GM18526 (cell line): ENCODE measurements around the gene ERP27.

ENCODE experiments used
- POLR2A ChIP-seq: IDR thresholded peaks from 3 replicates; pipeline ENCODE4 v1.6.1; 2011; ENCODE audit not compliant: insufficient read length; ENCODE audit errors: extremely low read depth

ERP27 gene

DNA sequence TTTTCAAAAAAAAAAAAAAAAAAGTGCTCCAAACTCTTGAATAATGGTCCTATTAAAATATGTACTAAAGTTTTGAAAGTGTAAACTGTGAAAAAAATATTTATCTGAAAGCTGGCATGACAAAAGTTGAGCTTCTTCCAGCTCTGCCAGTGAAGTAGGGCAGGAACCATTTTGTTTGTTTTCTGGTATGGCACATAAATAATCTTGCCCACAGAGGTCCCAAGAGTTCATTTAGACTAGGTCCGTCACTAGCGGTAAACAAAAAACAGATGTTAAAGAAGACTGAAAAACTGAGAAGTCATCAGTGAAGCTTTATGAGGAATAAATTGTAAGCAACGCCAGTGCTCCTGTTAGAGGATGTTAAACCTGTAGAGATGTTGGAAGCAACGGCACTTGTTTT, 7.0 kb downstream of the ERP27 start:
- TF ChIP-seq POLR2A: no peak

DNA sequence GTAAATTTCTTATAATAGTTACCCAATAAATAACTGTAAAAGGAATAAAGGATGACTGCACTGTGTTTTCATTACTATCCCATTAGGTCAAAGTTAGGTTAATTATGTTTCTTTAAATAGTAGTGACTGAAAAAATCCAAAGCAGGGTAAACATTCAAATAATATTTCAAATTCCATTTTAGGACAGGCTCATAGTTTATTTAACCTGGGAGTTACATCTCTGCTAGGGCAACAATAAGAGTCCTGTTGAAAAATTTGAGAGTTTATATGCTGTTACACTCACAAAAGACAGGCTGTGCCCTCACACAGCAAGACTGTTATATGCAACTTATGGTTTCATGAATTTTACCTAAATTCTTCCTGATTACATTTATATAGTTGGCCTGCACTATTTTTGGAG, 8.0 kb downstream of the ERP27 start:
- TF ChIP-seq POLR2A: no peak

DNA sequence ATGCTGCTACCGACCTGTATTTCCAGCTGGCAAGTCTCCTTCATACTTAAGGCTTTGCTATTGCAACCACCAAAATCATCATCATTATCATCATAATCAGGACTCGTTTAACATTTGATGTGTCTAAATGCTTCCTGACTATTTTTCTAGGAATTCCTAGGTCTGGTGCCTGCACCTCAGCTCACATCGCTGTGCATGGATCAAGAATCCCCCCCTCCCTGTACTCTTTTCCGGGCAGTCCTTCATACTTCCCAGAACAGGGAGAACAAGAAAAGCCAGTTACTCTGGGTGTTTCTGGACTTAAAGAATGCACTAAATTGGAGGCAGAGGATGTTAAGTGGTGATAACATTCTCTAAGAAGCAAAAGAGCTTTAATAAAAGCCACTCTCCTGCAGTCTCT, 9.4 kb downstream of the ERP27 start:
- no peak for TF ChIP-seq POLR2A

DNA sequence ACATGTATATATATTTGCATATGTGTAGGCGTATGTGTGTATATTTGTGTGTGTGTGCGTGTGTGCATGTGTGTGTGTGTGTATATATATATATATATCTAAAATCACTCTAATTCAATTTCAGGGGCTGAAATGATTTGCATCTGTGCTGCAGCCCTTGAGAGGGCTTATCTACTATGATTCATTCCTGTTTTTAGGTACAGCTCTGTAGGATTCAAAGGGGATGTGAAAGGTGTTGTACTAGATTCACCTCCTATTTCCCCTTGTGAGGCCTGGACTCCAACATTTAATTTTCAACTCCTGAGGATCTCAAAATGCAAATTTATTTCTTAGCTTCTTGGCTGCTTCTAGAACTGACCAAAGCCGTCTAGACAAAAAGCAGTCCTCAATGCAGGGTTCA, 11.1 kb downstream of the ERP27 start:
- no peak for TF ChIP-seq POLR2A

DNA sequence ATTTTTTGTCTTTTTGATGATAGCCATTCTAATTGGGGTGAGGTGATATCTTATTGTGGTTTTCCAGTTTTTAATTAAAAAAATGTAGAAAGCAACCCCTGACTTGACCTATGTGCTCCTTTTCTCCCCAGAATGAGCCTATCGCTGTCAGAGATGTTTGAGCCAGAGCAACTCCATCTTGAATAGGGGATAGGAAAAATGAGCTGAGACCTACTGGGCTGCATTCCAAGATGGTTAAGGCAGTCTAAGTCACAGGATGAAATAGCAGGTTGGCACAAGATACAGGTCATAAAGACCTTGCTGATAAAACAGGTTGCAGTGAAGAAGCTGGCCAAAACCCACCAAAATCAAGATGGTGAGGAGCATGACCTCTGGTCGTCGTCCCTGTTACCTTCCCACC, 13.8 kb downstream of the ERP27 start:
- TF ChIP-seq POLR2A: no peak

DNA sequence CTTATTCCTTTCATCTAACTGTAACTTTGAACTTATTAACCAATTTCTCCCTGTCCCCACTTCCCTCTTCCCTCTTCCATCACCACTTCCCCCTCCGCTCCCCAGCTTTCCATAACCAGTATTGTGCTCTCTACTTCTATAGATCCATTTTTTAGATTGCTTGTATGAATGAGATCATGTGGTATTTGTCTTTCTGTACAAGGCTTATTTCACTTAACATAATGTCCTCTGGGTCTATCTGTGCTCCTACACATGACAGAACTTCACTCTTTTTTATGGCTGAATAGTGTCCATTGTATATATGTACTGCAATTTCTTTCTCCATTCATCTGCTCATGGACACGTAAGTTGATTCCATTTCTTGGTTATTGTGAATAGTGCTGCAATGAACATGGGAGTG, 14.4 kb downstream of the ERP27 start:
- TF ChIP-seq POLR2A: no peak

DNA sequence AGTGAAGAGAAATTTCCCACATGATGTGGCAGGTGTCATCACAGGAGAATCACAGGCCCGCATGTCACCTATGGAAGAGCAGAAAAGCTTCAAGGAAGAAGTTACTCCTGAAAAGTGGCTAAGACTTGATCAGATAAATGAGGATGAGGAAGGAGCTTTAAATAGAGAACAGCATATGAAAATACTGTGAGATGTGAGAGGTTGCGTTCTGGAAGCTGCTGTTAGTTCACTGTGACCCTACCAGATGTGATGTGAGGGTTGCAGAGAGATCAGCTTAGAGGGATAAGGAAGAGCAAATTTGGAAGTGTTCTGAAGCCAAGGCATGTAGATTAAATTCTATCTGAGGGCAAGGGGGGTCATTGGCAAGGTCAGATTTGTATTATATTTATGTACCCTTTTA, 17.1 kb downstream of the ERP27 start:
- TF ChIP-seq POLR2A: no peak

DNA sequence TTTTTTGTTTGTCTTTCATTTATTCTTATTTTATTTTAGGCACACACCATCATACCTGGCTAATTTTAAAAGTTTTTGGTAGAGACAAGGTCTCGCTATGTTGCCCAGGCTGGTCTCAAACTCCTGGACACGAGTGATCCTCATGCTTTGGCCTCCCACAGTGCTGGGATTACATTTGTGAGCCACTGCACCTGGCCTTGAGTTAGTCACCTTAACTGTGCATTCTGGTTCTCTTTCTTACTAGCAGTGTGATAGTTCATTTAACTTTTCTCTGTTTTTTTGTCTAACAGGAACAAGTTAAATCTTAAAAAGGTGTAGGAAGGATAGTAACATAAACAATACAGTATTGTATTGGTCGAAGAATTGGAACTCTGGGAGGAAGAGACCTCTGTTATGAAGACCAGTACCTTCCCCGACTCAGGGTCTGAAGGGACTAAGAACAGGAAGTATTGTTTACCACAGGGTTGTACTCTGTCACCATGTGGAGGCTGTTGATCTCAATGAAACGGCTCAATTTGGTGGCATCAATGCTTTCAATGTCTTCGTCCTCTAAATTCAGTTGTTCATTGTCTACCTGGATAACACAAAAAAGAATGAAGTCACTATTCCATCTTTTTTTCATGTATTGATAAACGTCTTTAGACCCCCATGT, 17.7 kb downstream of the ERP27 start:
- TF ChIP-seq POLR2A: no peak

DNA sequence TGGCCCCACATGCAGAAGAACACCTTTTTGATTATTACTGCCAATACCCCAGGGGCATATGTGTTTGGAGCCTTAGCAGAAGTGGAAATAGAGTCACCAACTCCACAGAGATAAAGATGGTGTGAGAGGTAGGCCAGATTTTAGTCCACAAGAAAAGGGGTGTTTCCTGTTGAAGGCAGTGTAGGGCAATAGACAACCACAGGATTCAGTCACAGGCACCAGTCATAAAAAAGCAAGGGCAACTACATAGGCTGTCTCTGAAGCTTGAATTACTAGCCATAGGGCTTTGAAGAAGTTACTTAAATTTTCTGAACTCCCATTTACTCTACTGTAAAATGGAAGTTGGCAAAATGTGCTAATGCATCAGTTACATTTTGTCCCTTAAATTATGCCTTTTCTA, 18.9 kb downstream of the ERP27 start:
- no peak for TF ChIP-seq POLR2A

DNA sequence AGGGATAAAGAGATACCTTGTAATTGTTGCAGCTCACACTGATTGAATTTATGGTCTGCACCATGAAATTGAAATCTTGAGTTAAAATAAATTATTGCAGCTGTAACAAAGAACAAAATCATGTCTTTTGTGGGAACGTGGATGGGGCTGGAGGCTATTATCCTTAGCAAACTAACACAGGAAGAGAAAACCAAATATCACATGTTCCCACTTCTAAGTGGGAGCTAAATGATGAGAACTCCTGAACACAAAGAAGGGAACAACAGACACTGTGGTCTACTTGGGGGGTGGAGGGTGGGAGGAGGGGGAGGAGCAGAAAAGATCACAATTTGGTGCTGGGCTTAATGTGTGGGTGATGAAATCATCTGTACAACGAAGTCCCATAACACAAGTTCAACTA, 22.6 kb downstream of the ERP27 start:
- TF ChIP-seq POLR2A: no peak

DNA sequence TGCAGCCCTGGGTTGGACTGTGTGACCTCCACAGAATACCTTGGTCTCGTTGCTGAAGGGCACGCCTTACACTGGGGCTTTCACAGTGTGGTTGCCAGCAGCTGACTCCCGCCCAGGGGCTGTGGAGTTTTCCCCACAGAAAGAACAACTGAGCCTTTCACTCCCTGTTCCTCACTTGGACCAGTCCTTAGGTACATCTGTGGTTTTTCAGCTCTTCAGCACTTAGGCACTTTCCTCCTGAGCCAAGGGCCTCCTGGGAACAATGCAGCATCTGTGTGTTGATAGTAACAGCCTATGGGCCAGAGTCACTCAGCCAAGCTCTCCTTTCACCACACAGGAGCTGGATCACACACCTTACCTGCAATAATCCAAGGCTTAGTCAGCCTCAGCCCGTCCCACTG, 25.0 kb downstream of the ERP27 start:
- no peak for TF ChIP-seq POLR2A

DNA sequence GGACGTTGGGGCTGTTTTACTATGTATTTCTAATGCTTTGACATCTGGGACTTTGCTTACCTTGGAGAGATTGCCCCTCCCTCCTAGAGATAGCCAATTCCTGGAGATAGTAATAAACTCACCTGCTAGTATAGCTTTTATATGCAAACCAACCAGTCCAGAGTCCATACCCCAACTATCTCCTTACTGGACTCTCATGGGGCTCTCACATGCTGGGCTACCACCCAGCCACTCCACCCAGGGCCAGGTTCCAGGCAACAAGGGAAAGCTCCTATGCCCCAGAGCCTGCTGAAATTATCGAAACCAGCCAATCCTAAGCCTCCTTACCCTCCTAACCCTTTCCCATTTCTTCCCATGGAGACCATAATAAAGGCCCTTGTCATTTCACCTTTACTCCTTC, 27.2 kb downstream of the ERP27 start:
- TF ChIP-seq POLR2A: no peak

DNA sequence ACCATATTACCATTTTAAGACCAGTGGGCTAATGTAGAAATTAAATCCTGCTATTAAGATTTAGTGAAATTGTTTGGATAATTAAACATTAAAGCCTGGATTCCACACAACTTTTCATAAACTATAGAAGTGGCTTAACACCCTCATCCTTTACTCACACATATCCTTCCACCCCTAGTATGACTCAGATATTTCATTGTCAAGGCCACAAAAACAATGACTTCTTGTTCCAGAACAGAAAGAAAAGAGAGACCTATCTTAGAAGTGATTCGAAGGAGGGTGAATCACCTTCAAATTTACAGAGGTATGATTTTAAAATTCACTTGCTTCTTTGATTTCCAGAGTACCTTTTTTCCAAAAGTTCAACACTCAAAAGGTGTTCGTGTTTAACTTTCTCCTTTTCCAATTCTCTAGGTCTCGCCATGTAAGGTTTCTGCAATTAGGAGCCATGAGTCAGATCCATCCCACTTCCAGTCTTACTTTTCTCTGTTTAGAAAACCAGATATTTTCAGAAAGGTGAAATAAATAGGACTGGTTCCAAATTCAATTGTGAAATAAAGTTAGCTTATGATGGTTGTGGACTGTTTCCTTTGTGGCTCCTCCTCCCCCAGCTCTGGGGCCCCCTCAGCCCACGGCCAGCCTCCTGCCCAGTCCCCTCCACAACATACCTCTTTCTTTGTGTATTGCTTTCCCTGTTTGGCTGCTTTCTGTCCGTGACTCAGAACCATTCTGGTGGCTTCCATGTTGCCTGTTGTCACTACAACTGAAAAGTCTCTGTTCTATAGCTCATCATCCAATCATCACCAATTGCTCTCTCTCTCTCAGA, 28.0 kb downstream of the ERP27 start:
- no peak for TF ChIP-seq POLR2A

DNA sequence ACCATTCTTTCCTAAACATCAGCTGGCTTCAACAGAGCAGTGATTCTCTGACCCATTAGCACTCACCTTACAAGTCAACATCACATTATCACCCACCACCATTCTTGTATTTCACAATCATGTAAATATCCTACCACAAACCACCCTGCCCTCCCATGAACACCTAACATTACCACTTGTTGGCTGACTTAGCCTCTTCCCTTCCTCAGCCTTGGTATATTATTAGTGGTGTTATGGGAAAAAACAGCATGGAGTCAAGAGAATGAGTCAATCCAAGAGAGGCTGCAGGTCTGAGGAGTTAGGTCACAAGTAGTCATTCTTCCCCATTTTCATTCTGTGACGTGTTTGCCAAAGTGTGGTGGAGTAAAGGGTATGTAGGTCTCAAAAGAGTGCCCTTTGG, 30.4 kb downstream of the ERP27 start:
- no peak for TF ChIP-seq POLR2A

DNA sequence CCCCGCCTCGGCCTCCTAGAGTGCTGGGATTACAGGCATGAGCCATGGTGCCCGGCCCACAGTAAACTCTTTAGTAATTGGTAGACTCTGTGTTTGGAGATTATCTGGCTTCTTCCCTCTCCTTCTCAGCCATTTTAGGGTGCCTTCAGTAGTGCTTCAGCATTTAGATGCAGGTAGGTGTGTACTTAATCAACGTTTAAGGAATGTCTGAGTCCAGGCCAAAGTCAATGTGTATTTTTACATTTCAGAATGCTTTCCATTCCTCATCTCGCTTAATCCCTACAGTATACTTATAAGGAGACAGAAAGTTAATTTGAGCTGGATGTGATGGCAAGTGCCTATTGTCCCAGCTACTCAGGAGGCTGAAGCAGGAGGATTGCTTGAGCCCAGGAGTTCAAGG, 32.2 kb downstream of the ERP27 start:
- TF ChIP-seq POLR2A: no peak

DNA sequence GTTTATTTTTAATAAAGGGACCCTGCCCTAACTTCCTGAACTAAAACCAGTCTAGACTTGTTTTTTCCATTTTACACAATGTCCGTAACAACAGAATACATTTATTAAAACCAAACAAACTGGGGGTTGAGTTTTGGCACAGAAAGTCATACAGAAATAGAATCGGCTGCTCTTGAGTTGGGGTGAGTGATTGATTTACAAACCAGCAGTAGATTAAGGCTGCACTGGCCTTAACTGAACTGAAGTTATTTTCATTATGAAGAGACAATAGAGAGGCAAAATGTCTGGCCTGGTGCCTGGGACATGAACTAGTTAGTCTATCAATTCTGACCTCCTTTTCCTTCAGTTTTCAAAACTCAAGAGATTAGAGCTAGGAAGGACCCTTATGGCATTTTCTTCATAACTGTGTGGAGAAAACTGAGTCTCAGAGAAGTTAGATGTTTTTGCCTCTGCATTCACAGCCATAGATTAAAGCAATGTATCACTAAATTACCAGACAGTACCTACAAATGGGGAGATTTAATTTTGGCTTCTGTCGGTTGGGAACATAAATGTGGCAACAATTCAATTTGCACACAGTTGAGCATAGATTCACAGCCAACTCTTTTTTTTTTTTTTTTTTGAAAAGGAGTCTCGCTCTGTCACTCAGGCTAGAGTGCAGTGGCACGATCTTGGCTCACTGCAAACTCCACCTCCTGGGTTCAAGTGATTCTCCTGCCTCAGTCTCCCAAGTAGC, 32.9 kb downstream of the ERP27 start:
- TF ChIP-seq POLR2A: no peak

DNA sequence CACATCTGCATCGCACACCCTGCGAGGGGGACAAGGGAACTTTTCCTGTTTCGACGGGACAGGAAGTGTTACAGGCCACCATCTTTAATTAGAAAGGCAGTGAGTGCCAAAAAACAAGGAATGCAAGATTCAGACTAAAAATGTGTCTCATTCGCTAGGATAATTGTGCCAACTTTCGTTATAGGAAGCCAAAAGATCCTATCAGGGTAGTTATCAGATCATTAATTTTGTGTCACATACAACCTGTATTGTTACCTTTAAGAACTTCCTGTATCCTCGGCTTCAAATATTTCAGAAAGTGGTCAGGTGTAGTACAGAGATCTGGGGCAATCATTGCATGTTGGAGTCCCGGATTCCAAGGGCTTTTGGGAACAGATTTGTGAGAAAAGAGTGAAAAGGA, 33.5 kb downstream of the ERP27 start:
- no peak for TF ChIP-seq POLR2A
